IPS-20b (cell line): ENCODE results near the gene CHD5.
A peak's percentile ranks its signal among the peaks of the same experiment; 100 is the strongest.

Source experiments
- H3K27ac ChIP-seq: one replicate; pipeline ENCODE4 v1.5.1; 2013; ENCODE audit warnings: low read length
- H3K27me3 ChIP-seq: 2 replicates; pipeline ENCODE4 v1.6.1; 2013; ENCODE audit warnings: mild to moderate bottlenecking, low read length, inconsistent platforms; ENCODE audit not compliant: insufficient read depth
- H3K36me3 ChIP-seq: 2 replicates; pipeline ENCODE4 v1.6.1; 2013; ENCODE audit warnings: low read depth, mild to moderate bottlenecking, inconsistent platforms, low read length, moderate library complexity; ENCODE audit not compliant: insufficient read depth
- H3K4me1 ChIP-seq: 2 replicates; pipeline ENCODE4 v1.6.1; 2013; ENCODE audit warnings: mild to moderate bottlenecking, control low read depth, inconsistent platforms, low read length, moderate library complexity; ENCODE audit not compliant: insufficient read depth
- H3K4me3 ChIP-seq: 2 replicates; pipeline ENCODE4 v1.5.1; 2013; ENCODE audit warnings: mild to moderate bottlenecking, low read length, inconsistent platforms
- H3K9ac ChIP-seq: 2 replicates; pipeline ENCODE4 v1.6.1; 2013; ENCODE audit warnings: low read depth, mild to moderate bottlenecking, inconsistent platforms, low read length, moderate library complexity
- H3K9me3 ChIP-seq: 2 replicates; pipeline ENCODE4 v1.6.1; 2013; ENCODE audit warnings: mild to moderate bottlenecking, low read depth, low read length, inconsistent platforms; ENCODE audit not compliant: insufficient read depth

CHD5 gene

DNA sequence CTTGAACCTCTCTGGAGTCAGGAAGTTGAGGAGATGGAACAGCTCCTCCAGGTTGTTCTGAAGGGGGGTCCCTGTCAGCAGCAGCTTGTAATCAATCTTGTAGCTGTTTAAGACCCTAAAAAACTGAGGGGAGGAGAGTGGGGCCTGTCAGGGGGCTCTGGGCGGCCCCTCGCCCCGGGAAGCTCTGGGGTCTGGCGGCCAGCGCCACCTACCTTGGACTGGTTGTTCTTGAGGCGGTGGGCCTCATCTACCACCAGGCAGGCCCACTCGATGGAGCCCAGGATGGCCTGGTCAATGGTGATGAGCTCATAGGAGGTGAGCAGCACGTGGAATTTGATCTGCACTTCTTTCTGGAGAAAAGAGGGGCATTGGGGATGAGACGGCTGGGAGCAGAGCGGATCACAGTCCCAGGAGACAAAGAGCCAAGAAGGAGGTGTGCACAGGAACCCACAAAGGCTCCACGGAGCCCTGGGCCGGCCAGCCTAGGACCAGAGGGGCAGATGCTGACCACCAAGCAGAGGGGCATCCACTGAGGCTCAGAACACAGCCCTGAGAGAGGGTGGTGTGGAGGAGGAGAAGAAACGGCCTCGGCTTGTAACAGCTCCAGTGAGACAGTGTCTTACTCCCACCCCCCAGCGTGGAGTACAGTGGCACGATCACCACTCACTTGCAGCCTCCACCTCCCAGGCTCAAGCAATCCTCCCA lies 43.5 kb downstream of the CHD5 start:
- Histone ChIP-seq H3K9me3 (0 out of 2 replicates have a peak, but pooled peaks cover 5% of the 10 kb centered on the region), H3K27me3 (no peaks in the 10 kb centered on the region), H3K27ac (no peak overlapping the region)

DNA sequence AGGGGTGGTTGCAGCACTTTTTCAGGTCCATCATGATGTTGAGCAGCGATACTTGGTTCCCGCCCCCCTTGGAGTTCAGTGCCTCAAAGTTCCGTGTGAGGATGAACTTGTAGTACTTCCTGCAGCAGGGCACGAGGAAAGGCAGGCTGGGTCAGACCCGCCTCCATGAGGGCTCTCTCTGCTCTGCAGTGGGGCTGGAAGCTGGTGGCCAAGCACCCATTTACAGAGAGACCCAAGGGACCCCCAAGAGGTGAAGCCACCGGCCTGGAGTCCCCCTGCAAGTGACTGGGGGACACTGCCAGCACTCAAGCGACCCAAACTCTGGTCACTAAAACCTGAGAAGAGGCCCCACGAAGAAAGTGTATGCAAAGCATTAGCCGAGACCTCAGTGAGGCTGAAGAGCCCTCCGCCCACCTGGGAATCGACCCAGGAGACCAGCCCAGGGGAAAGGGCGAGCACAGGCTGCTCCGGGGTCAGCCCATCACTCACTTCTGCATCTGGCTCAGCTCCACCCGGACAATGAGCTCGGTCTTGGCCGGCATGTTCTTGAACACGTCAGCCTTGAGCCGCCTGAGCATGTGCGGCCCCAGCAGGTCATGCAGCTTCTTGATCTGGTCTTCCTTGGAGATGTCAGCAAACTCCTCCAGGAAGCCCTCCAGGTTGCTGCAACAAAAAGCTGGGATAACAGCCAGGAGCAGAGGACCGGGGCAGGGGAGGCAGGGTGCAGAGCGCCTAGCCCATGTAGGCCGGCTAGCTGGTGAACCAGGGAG lies 45.2 kb downstream of the CHD5 start:
- H3K36me3 ChIP-seq, result no peaks in the 10 kb centered on the region
- H3K9ac ChIP-seq, result no peak overlapping the region
- no peak overlapping the region for H3K27ac ChIP-seq
- 0 out of 2 replicates have a peak, but pooled peaks cover 5% of the 10 kb centered on the region for H3K9me3 ChIP-seq
- no peaks in the 10 kb centered on the region for H3K27me3 ChIP-seq
- H3K4me3 ChIP-seq, result no peak overlapping the region
- H3K4me1 ChIP-seq, result no peaks in the 10 kb centered on the region

More for the DNA sequence above, 43.5 kb downstream of the CHD5 start:
- no peaks in the 10 kb centered on the region for H3K36me3 ChIP-seq
- H3K9ac ChIP-seq, result no peak overlapping the region
- no peaks in the 10 kb centered on the region for H3K4me1 ChIP-seq
- H3K4me3 ChIP-seq, result no peak overlapping the region

- no peak overlapping the region for H3K4me3 ChIP-seq
- 0 out of 2 replicates have a peak, but pooled peaks cover 5% of the 10 kb centered on the region for H3K9me3 ChIP-seq
- H3K27ac ChIP-seq, result no peak overlapping the region
- H3K9ac ChIP-seq, result no peak overlapping the region
- H3K4me1 ChIP-seq, result no peaks in the 10 kb centered on the region
- H3K36me3 ChIP-seq, result no peaks in the 10 kb centered on the region
- no peaks in the 10 kb centered on the region for H3K27me3 ChIP-seq
These were observed 45.9 kb downstream of the CHD5 start for GRCh38 chr1:6134206-6134605.

DNA sequence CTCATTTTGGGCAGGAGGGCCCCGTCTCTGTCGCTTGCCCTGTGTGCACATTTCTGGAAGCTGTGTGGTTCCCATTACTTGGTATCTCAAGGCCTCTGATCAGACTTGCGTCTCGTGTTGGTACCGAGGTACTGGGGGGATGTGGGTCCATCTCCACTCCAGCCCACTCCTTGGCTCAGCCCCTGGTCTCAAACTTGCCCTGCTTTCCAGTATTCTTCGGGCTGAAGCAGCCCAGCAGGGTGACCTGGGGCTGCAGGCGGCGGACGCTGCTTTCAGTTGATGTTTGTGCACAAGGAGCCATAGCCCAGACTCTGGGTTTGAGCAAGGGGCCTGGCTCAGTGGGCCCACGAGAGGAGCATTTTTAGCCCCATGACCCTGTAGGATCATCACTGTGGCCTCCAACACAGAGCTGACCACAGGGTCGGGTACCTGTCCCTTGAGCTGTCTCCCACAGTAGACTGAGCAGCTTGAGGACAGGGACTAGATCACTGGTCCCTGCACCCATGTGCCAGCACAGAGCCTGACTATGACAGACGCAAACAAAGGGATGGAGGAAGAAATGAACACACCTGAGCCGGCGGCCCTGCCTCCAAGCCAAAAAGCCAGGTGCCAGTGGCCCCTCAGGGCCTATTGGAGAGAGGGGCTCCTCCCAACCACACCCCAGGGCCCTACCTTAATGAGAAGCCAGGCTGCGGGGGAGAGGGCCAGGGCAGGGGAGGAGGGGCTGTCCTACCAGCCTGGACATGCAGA lies 46.8 kb downstream of the CHD5 start:
- Histone ChIP-seq H3K9ac (no peak overlapping the region), H3K27me3 (peaks cover 8% of the 10 kb centered on the region), H3K4me1 (no peaks in the 10 kb centered on the region), H3K36me3 (no peaks in the 10 kb centered on the region), H3K27ac (no peak overlapping the region), H3K9me3 (0 out of 2 replicates have a peak, but pooled peaks cover 5% of the 10 kb centered on the region), H3K4me3 (no peak overlapping the region)

DNA sequence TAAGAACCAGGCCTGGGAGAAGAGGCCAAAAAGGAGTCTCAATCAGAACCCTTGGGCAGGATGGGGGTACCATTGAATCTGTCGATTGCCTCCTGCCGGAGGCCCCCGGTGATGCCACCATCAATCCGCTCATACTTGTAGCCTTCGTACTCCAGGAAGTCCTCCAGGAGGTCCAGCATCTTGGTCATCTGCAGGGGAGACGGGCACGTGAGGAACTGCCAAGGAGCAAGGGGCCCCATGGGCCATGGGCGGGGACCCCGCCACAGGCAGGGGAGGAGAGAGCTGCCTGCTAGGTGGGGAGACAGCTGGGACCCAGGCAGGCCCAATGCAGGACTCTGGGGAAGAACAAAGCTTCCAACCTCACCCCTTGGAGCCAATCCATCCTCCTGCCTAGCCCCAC lies 48.6 kb downstream of the CHD5 start:
- H3K27ac ChIP-seq, result no peak overlapping the region
- 0 out of 2 replicates have a peak, but pooled peaks cover 5% of the 10 kb centered on the region for H3K9me3 ChIP-seq
- no peaks in the 10 kb centered on the region; the same call in 1 of the 2 replicates for H3K4me1 ChIP-seq
- H3K9ac ChIP-seq, result no peak overlapping the region
- H3K36me3 ChIP-seq, result no peaks in the 10 kb centered on the region
- H3K4me3 ChIP-seq, result no peak overlapping the region
- H3K27me3 ChIP-seq, result peaks cover 23% of the 10 kb centered on the region

- H3K9ac ChIP-seq, result no peak overlapping the region
- H3K9me3 ChIP-seq, result 0 out of 2 replicates have a peak, but pooled peaks cover 5% of the 10 kb centered on the region
- no peaks in the 10 kb centered on the region for H3K36me3 ChIP-seq
- H3K27me3 ChIP-seq, result peaks cover 23% of the 10 kb centered on the region
- H3K27ac ChIP-seq, result no peak overlapping the region
- H3K4me1 ChIP-seq, result no peaks in the 10 kb centered on the region; the same call in 1 of the 2 replicates
- no peak overlapping the region for H3K4me3 ChIP-seq
These were observed 49.5 kb downstream of the CHD5 start for GRCh38 chr1:6130596-6130995.

DNA sequence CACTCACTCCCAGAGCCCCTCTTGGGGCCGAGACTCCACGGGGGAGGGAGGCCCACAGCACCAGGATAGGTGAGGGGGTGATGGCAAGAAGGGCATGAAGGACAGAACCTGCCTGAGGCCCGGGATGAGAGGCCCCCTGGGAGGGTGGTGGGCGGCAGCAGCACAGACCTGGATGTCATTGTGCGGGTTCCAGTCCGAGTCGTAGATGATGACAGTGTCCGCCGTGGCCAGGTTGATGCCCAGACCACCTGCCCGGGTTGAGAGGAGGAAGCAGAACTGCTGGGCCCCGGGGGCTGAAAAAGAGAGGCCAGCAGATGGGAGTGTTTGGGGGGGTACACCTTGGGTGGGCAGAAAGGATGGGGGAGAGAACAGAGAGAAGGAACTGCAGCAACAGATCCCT lies 50.1 kb downstream of the CHD5 start:
- no peak overlapping the region for H3K27ac ChIP-seq
- no peaks in the 10 kb centered on the region; the same call in 1 of the 2 replicates for H3K4me1 ChIP-seq
- 0 out of 2 replicates have a peak, but pooled peaks cover 5% of the 10 kb centered on the region for H3K9me3 ChIP-seq
- no peak overlapping the region for H3K4me3 ChIP-seq
- no peak overlapping the region for H3K9ac ChIP-seq
- no peaks in the 10 kb centered on the region for H3K36me3 ChIP-seq
- peaks cover 23% of the 10 kb centered on the region for H3K27me3 ChIP-seq

- H3K9ac ChIP-seq, result no peak overlapping the region
- 0 out of 2 replicates have a peak, but pooled peaks cover 5% of the 10 kb centered on the region for H3K9me3 ChIP-seq
- peaks cover 23% of the 10 kb centered on the region for H3K27me3 ChIP-seq
- H3K4me1 ChIP-seq, result no peaks in the 10 kb centered on the region; the same call in 1 of the 2 replicates
- no peak overlapping the region for H3K4me3 ChIP-seq
- no peaks in the 10 kb centered on the region for H3K36me3 ChIP-seq
- H3K27ac ChIP-seq, result no peak overlapping the region
These were observed 50.8 kb downstream of the CHD5 start for GRCh38 chr1:6129313-6129712.

- H3K4me1 ChIP-seq, result no peaks in the 10 kb centered on the region; the same call in 1 of the 2 replicates
- H3K9me3 ChIP-seq, result 0 out of 2 replicates have a peak, but pooled peaks cover 5% of the 10 kb centered on the region
- no peak overlapping the region for H3K9ac ChIP-seq
- no peaks in the 10 kb centered on the region for H3K36me3 ChIP-seq
- peaks cover 23% of the 10 kb centered on the region for H3K27me3 ChIP-seq
- peak overlapping the region; percentile 56; the same call in 1 of the 2 replicates for H3K4me3 ChIP-seq
- no peak overlapping the region for H3K27ac ChIP-seq
These were observed 51.6 kb downstream of the CHD5 start for GRCh38 chr1:6128276-6129081.

DNA sequence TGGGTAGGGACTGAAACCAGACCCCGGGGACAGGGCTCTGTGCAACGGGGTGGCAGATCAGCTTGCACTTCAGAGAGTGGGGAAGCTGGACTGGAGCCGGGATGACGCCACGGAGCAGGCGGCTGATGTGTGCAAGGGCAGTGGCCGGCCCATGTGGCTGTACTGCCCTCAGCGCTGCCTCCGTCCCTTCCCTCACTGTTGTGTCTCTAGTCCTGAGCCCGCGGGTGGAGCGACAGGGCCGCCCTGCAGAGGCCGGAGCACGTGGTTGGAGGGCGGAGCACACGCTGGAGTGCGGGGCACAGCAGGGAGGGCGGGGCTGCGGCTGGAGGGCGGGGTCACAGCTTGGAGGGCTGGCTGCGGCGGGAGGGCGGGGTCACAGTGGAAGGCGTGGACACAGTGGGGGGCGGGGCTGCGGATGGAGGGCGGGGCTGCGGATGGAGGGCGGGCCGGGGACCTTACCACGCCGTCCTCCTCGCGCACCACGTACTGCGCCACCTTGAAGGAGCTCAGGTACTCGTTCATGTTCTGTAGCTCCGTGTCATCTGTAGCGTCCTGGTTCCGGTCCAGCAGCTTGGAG lies 52.4 kb downstream of the CHD5 start:
- peak overlapping the region; percentile 56; the same call in 1 of the 2 replicates for H3K4me3 ChIP-seq
- H3K36me3 ChIP-seq, result no peaks in the 10 kb centered on the region
- no peak overlapping the region for H3K27ac ChIP-seq
- H3K9ac ChIP-seq, result no peak overlapping the region
- 0 out of 2 replicates have a peak, but pooled peaks cover 5% of the 10 kb centered on the region for H3K9me3 ChIP-seq
- no peaks in the 10 kb centered on the region; the same call in 1 of the 2 replicates for H3K4me1 ChIP-seq
- peaks cover 23% of the 10 kb centered on the region for H3K27me3 ChIP-seq
